ENCODE measurements around the gene KRT82. TPM values are rescaled to one million over a fixed set of nuclear protein-coding genes. Genes with fewer than 3 reads are reported as not detected.
A peak's percentile ranks its signal among the peaks of the same experiment; 100 is the strongest.

Gene KRT82
- polyA plus RNA-seq, 1 of the 3 experiments (the other 2 are of a cell fraction), result not detected

DNA sequence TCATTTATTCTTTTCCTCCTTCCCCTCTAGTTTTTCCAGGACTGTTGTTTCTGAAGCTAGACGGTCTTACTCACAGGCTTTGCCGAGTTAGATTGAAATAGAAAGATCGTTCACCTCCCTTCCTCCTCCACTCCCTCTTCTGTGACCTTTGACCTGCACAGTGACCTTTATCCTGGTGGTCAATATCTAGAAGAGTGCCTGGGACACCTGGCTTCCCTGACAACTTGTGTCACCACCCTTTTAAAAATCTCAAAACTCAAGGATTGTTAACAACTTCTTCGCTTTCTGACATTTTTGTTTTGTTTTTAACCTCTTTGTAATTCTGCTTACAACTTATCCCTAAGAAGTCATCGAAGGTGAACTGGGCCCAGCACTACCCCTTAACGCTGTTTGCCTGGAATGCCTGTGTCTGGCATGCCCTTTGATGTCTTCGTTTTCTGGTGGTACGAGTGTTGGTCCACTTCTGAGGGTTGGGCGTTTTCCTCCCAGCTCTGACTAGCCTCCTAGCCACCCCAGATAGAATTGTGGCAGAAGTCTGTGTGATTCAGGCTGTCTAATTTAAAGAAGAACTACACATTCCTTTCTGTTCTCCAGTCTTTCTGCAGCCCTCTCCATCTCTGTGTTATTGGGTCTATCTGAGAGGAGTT is 30.8 kb upstream of the KRT82 start:
- CTCF ChIA-PET, result no interaction called here

DNA sequence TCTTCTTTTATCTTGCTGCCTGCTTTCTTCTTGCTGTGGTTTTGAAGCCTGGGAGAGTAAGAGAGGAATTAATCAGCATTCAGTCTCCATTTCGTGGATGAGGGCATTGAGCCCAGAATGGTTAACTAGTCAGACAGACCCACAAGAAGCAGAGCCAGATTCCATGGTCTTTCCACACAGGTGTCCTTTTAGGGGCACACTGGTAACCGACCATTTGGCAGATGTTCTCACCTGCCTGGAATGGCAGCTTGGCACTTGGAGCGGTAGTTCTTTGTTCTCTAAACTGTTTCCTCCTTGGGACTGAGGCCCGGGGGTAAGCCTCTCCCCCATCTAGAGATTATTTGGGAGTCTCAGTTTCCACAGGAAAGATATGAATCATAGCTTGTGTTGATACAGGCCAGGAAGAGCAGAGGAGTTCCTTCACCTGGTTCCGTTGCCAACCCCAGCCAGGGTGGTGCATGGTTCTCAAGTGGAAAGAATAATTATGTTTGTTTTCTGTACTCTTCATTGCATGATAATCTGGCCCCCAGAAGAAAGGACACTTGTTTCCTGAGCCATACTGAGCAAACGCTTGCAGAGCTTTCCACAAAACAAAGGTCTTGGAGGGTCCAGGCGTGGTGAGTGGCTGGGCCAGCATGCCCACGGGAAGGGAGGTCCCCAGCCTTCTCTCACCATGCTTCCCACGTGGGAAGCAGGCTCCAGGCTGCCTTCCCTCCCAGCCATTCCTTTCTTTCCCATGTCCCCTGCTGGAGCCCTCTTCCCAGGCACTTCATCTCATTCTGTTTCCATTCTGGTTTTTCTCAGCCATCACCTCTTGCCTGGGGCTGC is 30.1 kb upstream of the KRT82 start:
- H3K27ac ChIP-seq (ENCODE audit: low read depth in 2 of 2, low read length in 1 of 2), result no peak overlapping the region
- WGBS (ENCODE audit: low lambda C conversion rate), result 33% methylated on average over 8 of the region's 9 CpGs
- TF ChIP-seq, protein P1, sequence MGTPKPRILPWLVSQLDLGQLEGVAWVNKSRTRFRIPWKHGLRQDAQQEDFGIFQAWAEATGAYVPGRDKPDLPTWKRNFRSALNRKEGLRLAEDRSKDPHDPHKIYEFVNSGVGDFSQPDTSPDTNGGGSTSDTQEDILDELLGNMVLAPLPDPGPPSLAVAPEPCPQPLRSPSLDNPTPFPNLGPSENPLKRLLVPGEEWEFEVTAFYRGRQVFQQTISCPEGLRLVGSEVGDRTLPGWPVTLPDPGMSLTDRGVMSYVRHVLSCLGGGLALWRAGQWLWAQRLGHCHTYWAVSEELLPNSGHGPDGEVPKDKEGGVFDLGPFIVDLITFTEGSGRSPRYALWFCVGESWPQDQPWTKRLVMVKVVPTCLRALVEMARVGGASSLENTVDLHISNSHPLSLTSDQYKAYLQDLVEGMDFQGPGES (IDR thresholded peaks at IDR 0.05; ENCODE audit: low read depth, low read length), result no peak
- TF ChIP-seq RFX5 (IDR thresholded peaks at IDR 0.05; ENCODE audit: low read length) (no peak), RXRA (IDR thresholded peaks at IDR 0.05; ENCODE audit: borderline replicate concordance, low read depth) (no peak), NRF1 (IDR thresholded peaks at IDR 0.05; ENCODE audit: low read depth, low read length) (no peak), NFIC (IDR thresholded peaks at IDR 0.05; ENCODE audit: borderline replicate concordance) (no peak), SMC3 (IDR thresholded peaks at IDR 0.05; ENCODE audit: low read depth, low read length) (no peak), GABPA (IDR thresholded peaks at IDR 0.05; ENCODE audit: low read depth) (no peak), SIN3A (IDR thresholded peaks at IDR 0.05; ENCODE audit: borderline replicate concordance, low read depth, low read length) (no peak), FOXM1 (IDR thresholded peaks at IDR 0.05; ENCODE audit: low read depth) (no peak), FOXJ3 (CRISPR knock-in tag; IDR thresholded peaks at IDR 0.05) (no peak), TEAD4 (IDR thresholded peaks at IDR 0.05; ENCODE audit: borderline replicate concordance, insufficient read depth) (no peak), MXI1 (IDR thresholded peaks at IDR 0.05; ENCODE audit: low read depth, low read length) (no peak), YY1 (IDR thresholded peaks at IDR 0.05; ENCODE audit: low read depth) (no peak)
- TF ChIP-seq, protein P2, sequence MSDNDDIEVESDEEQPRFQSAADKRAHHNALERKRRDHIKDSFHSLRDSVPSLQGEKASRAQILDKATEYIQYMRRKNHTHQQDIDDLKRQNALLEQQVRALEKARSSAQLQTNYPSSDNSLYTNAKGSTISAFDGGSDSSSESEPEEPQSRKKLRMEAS (IDR thresholded peaks at IDR 0.05; ENCODE audit: low read depth), result no peak
- TF ChIP-seq, protein P3, sequence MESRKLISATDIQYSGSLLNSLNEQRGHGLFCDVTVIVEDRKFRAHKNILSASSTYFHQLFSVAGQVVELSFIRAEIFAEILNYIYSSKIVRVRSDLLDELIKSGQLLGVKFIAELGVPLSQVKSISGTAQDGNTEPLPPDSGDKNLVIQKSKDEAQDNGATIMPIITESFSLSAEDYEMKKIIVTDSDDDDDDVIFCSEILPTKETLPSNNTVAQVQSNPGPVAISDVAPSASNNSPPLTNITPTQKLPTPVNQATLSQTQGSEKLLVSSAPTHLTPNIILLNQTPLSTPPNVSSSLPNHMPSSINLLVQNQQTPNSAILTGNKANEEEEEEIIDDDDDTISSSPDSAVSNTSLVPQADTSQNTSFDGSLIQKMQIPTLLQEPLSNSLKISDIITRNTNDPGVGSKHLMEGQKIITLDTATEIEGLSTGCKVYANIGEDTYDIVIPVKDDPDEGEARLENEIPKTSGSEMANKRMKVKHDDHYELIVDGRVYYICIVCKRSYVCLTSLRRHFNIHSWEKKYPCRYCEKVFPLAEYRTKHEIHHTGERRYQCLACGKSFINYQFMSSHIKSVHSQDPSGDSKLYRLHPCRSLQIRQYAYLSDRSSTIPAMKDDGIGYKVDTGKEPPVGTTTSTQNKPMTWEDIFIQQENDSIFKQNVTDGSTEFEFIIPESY (IDR thresholded peaks at IDR 0.05; ENCODE audit: borderline replicate concordance, low read depth), result no peak

More for the DNA sequence above, 30.8 kb upstream of the KRT82 start:
- Histone ChIP-seq H3K9me2 (no peaks in the 10 kb centered on the region), H3K4me1 (ENCODE audit: control insufficient read depth in 1 of 2, insufficient read depth in 2 of 2, low read depth in 1 of 2, low read length in 1 of 2) (peaks cover 0 to 19% of the 10 kb centered on the region in 2 experiments; a peak in 2 of 4 replicates), H4K20me1 (ENCODE audit: insufficient read depth) (no peaks in the 10 kb centered on the region), H3K27me3 (ENCODE audit: insufficient read depth) (peaks cover 18% of the 10 kb centered on the region; the same call in 1 of the 2 replicates), H3K9ac (no peak overlapping the region), H2AFZ (ENCODE audit: low read depth) (peak overlapping the region; percentile 18; the same call in 1 of the 2 replicates), H3K4me3 (ENCODE audit: low read depth in 2 of 2, low read length in 1 of 2) (no peak overlapping the region), H3K79me2 (ENCODE audit: insufficient read depth) (no peaks in the 10 kb centered on the region), H3K27ac (ENCODE audit: low read depth in 2 of 2, low read length in 1 of 2) (no peak overlapping the region), H3K4me2 (no peak overlapping the region), H3F3A (replicated peaks; ENCODE audit: insufficient read depth) (peaks cover 17% of the 10 kb centered on the region), H3K9me3 (no peaks in the 10 kb centered on the region), H3K36me3 (replicated peaks in 1 of 2; ENCODE audit: control insufficient read depth in 1 of 2, insufficient read depth in 2 of 2, low read length in 1 of 2) (no peaks in the 10 kb centered on the region)
- DNase-seq, result no peak
- POLR2A ChIA-PET, result no interaction called here
- 34% methylated on average over 9 of the region's 9 CpGs for WGBS (ENCODE audit: low lambda C conversion rate)
- TF ChIP-seq SMC3 (IDR thresholded peaks at IDR 0.05; ENCODE audit: low read depth, low read length), result no peak
- TF ChIP-seq, protein P2 (IDR thresholded peaks at IDR 0.05; ENCODE audit: low read depth), result no peak
- TF ChIP-seq TCF12 (IDR thresholded peaks at IDR 0.05), result no peak
- no peak for TF ChIP-seq FOSL2 (IDR thresholded peaks at IDR 0.05; ENCODE audit: borderline replicate concordance, low read depth)
- TF ChIP-seq, protein P4, sequence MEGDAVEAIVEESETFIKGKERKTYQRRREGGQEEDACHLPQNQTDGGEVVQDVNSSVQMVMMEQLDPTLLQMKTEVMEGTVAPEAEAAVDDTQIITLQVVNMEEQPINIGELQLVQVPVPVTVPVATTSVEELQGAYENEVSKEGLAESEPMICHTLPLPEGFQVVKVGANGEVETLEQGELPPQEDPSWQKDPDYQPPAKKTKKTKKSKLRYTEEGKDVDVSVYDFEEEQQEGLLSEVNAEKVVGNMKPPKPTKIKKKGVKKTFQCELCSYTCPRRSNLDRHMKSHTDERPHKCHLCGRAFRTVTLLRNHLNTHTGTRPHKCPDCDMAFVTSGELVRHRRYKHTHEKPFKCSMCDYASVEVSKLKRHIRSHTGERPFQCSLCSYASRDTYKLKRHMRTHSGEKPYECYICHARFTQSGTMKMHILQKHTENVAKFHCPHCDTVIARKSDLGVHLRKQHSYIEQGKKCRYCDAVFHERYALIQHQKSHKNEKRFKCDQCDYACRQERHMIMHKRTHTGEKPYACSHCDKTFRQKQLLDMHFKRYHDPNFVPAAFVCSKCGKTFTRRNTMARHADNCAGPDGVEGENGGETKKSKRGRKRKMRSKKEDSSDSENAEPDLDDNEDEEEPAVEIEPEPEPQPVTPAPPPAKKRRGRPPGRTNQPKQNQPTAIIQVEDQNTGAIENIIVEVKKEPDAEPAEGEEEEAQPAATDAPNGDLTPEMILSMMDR (IDR thresholded peaks at IDR 0.05), result no peak

More for the DNA sequence above, 30.1 kb upstream of the KRT82 start:
- CTCF ChIA-PET, result no interaction called here
- POLR2A ChIA-PET, result interaction anchor here (0.6 kb wide), 1 partner anchor 107 kb away, joined by 4 read pairs; no protein-coding TSS in a partner anchor
- H2AFZ ChIP-seq (ENCODE audit: low read depth), result no peak overlapping the region; the same call in 1 of the 2 replicates
- H3K79me2 ChIP-seq (ENCODE audit: insufficient read depth), result no peaks in the 10 kb centered on the region
- no peaks in the 10 kb centered on the region for H4K20me1 ChIP-seq (ENCODE audit: insufficient read depth)
- H3K36me3 ChIP-seq (replicated peaks in 1 of 2; ENCODE audit: control insufficient read depth in 1 of 2, insufficient read depth in 2 of 2, low read length in 1 of 2), result no peaks in the 10 kb centered on the region
- no peaks in the 10 kb centered on the region for H3K9me2 ChIP-seq
- H3K4me1 ChIP-seq (ENCODE audit: control insufficient read depth in 1 of 2, insufficient read depth in 2 of 2, low read depth in 1 of 2, low read length in 1 of 2), result peaks cover 0 to 12% of the 10 kb centered on the region in 2 experiments; a peak in 2 of 4 replicates
- H3K27me3 ChIP-seq (ENCODE audit: insufficient read depth), result peaks cover 25% of the 10 kb centered on the region; the same call in 1 of the 2 replicates
- DNase-seq, result no peak
- H3F3A ChIP-seq (replicated peaks; ENCODE audit: insufficient read depth), result peaks cover 10% of the 10 kb centered on the region
- no peak overlapping the region for H3K4me3 ChIP-seq (ENCODE audit: low read depth in 2 of 2, low read length in 1 of 2)
- no peaks in the 10 kb centered on the region for H3K9me3 ChIP-seq
- no peak overlapping the region for H3K9ac ChIP-seq
- H3K4me2 ChIP-seq, result peak overlapping the region; percentile 4; the same call in 1 of the 2 replicates

Data from SK-N-SH (cell line).